GM21717 (cell line): Measurements from ENCODE around the gene SRGAP2B.
"Not testable (repeated sequence)": the region's sequence is repeated elsewhere in the genome, so short reads cannot be mapped to it uniquely, and the experiment has no call there.

ENCODE experiments used
- ATAC-seq: cut with Tn5 transposase; IDR thresholded peaks from one replicate; pipeline ENCODE4 v1.9.1; 2021; ENCODE audit warnings: mild to moderate bottlenecking, moderate library complexity; ENCODE audit not compliant: unreplicated experiment

The SRGAP2B gene

GRCh38 chr1:144961604-144962583 lies 133.2 kb downstream of the SRGAP2B start:
- not testable (repeated sequence) for ATAC-seq

DNA sequence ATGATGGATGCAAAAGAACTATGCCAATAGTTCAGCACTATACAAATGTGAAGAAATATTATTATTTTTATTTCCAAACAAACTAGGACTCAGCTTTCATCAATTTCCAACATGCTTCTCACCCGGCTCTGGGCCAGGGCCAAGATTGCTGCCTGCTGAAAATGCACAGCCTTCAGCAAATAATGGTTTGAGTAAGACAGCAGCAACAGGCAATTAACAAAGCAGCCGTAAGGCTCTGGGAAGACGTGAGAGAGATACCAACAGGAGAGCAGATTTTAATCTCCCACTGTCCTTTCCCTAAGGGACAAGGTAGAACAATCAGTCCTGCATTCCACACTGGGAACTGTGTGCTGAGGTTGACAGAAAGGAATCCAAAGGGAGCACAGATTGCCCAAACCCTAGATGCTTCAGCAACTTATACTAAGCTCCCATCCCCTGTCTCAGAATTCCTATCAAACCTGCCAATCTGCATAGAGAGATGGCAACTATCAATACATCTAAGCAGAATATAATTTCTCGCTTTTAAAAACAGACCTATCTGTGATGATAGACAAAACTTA lies 134.1 kb downstream of the SRGAP2B start:
- ATAC-seq, result not testable (repeated sequence)

DNA sequence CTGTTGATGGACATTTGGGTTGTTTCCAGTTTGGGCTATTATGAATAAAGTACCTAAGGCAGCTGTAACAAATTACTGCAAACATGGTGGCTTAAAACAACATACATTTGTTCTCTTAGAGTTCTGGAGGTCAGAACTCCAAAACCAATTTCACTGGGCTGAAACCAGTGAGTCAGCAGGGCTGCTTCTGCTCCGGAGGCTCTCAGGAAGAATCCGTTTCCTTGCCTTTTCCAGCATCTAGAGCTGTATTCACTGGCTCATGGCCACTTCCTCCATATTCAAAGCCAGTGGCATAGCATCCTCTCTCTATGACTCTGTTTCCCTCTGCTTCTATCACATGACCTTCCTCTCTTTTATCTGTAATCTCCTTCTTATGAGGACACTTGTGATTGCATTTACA lies 146.7 kb downstream of the SRGAP2B start:
- not testable (repeated sequence) for ATAC-seq

DNA sequence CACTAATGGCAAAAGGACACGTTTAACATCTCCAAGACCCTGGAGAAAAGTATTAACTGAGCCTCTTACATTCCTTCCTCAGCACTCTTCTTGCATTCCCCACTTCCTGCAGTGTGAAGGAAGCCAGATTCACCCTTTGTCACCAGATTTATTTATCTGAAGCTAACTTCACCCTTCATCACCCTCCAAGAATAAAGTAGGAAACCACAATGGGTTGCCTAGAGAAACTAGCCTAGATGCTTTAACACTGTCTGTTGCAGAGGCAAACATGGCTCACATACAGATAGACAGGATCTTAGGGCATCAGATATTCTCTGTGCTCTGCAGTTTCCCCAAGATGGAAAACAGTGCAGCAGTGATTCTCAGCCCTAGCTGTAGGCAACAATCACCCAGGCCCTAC lies 147.6 kb downstream of the SRGAP2B start:
- ATAC-seq, result not testable (repeated sequence)

DNA sequence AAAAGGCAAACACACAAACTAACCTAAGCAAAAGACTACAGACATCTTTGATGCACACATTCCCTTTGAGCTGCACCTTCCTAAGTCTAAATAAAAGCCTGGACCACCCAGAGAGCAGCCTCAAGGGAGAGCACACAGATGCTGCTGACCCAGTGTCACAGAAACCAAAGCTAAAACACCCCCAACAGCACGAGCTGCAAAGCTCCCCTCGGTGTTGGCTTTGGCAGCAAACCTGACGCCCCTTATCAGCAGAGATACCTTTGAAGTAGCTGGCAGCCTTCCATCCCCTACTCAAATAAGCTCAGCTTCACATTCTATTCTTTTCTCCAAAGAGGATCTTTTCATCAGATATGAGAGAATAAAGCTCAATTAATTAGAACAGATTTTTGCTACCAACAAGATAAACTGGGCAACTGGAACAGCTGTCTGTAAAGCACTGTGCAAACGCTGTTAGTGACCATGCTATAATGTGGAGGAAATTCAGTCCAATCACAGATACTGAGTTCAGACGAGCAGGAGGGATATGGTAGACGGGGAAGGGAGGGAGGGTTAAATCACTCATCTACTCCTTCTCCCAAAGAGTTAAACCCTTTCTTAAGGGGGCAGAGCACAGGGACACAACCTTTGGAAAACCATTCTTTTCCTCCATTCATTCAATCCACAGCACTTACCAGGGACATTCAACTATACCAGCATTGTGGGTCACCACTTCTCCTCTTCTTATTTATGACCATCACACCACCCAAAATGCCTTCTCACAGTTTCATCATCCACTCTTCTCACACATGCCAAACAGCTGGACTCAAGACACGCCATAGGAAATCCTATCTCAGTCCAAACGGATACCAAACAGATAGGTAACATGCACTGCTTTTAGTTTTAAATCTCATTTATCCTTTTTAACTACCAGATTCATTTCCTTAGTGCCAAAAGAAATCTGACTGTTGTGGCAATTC lies 148.3 kb downstream of the SRGAP2B start:
- not testable (repeated sequence) for ATAC-seq

- ATAC-seq, result peak; percentile 70
Observed at GRCh38 chr1:144941710-144942109, 153.4 kb downstream of the SRGAP2B start.

DNA sequence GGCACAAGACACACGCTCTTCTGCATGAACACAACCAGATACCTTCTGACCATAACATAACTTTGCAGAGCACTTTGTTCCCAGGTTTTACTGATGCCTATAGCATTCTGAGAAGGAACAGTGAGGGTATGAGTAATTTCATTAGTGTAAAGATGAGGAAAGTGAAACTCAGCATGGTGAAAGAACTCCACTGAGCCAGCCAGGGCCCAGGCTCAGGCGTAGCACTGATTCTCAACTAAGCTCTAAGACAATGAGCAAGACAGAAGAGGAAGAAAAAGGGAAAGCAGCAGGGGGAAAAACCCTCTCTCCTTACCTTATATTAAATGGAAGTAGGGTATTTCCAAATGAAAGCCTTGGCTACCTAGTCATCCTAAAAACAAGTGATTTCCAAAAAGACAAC lies 155.1 kb downstream of the SRGAP2B start:
- ATAC-seq, result peak; percentile 76

GRCh38 chr1:144938627-144939026 lies 156.5 kb downstream of the SRGAP2B start:
- ATAC-seq, result not testable (repeated sequence)

DNA sequence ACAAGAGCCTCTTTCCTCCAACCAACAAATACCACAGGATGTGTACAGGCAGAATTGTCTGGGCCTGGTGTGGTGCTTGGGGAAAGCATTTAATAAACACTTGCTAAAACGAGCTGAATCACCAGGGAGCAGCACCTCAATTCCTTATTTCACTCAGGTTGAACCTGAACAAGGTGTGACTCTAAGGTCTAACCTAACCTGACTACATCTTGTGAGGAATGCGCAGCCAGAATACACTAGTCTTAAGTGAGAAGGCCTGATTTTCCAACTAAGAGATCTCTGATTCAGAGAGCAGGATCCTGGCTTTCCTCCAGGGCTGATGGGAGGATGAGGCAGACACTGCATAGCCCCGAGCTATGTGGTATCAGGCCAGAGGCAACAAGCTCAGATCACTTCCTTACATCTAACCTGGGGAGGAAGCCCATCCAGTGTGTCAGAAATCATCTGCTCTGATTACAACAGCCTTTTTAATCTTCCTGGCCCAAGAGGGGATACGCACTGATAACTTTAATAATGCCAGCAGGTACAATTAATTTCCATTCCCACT lies 158.9 kb downstream of the SRGAP2B start:
- ATAC-seq, result not testable (repeated sequence)

DNA sequence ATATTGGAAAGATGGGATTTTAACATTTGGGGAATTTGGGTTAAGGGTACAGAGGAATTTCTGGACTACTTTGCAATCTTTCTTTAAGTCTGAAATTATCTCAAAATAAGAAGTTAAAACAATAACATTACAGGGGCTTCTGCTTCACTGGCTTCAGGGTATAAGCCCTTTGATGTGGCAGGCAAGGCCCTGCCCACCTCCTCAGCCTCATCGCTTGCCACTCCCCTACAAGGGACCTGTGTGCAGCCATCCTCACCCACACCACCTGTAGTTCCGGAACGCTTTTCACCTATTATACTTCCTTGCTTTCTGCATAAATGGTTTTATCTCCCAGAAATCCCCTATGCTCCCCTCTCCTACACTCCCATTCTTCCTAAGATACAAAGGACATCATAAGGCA lies 159.8 kb downstream of the SRGAP2B start:
- not testable (repeated sequence) for ATAC-seq

DNA sequence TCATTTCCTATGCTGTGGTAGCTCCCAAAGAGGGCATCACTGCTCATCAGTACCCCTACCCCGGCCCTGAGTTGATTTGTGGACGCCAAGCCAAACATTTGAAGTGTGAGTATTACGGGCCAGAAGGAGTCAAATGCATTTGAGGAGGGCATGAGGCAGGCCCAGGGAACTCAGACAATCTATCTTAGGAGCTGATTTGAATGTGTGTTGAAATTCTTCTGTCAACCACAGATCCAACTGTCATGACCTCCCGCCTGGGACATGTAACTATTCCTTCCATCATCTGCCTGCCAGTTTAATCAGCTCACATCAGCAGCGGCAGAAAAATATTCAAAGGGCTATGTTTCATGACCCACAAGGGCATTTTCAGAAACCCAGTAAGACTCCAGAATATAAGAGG lies 162.1 kb downstream of the SRGAP2B start:
- ATAC-seq, result not testable (repeated sequence)

DNA sequence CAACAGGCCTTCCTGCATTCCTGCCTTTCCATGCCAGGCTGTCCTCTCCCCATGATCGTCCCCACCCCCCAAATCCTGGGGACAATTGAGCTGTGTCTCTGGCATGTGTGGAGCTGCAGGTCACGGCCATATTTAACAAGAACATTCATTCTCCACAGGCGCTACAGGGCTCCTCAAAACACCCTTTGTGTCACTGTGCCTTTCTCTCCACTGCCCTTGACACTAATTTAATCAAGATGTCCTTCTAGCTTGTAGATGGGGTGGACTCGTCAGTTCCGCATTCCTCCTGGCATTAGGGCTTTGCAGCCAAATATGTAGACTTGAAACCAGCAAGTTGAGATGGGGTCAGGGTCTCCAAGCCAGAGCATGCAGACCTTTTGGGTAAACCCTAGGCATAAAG lies 163.0 kb downstream of the SRGAP2B start:
- ATAC-seq, result not testable (repeated sequence)

GRCh38 chr1:144931553-144931952 lies 163.6 kb downstream of the SRGAP2B start:
- ATAC-seq, result not testable (repeated sequence)

DNA sequence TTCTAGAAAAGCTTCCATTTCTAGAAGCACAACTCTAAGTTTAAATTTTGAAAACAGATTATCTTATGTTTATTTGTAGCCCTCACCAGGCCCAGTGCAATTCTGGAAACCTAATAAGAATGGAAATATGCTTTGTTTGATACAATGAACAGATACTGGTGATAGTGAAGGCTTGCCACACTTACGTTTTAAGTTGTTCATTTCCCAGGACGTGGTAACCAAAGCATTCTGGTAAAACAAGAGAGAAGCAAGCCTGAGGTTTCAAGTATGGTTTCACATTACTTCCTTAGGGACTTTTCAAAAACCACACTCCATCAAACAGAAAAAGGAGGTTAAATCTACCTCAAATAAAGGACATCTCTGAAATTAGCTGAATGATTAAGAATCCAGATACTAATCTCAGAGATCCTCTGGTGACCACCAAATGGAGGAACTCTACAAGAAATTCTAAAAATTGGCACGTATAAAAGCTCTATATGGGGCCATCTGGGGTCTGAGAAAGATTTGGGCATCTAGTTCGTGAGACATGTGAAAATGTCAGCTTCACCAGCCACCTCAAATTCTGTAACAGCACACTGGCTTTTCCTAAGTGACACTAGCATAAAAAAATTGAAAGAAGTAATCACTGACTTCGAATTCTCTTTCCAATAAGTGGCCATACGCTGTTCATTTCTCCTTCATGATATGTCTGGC lies 164.9 kb downstream of the SRGAP2B start:
- ATAC-seq, result not testable (repeated sequence)

GRCh38 chr1:144927292-144927691 lies 167.8 kb downstream of the SRGAP2B start:
- not testable (repeated sequence) for ATAC-seq

DNA sequence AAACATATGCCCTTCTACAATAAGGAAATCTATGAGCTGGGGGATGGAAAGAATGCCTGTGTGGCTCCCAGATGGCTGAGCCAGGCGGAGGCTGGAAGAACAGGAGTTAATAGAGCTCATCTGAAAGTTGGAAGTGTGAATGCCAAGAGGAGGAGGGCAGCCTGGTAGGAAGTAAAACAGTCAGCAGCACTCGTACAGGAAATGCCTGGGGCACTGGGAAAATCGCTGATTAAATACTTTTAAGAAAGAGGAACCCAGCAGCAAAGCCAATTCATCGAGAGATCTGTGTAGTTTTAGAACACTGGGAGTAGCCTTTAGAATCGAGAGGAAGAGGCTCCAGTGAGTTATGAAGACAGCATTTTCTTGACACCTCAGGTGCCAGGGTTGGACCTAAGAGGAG lies 171.5 kb downstream of the SRGAP2B start:
- ATAC-seq, result not testable (repeated sequence)

GRCh38 chr1:144922785-144923184 lies 172.3 kb downstream of the SRGAP2B start:
- ATAC-seq, result not testable (repeated sequence)

DNA sequence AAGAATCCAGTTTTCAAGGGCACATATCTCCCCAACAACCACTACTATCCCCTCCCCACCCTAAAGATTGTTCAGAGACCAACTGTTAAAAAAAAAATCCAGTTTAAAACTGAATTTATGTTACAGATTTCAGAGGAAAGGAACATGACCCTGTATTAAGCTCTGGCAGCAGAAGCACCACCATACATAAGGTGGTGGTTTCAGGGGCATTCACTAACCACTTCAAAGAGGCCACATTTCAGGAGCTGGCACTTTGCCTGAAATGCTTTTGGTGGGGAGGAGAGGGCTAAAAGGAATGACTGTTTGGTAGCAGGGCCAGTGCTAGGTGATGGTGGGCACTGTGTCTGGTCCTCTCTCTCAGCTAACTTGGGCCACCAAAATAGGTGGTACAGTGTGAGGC lies 176.0 kb downstream of the SRGAP2B start:
- ATAC-seq, result not testable (repeated sequence)

GRCh38 chr1:144918027-144918603 lies 177.0 kb downstream of the SRGAP2B start:
- ATAC-seq, result not testable (repeated sequence)
